ENCODE measurements around the gene NCBP1.
"Not testable (repeated sequence)": the region's sequence is repeated elsewhere in the genome, so short reads cannot be mapped to it uniquely, and the experiment has no call there.

The NCBP1 gene

GRCh38 chr9:97688654-97689053, 55.0 kb downstream of the NCBP1 start:
- DNase-seq = no peak

DNA sequence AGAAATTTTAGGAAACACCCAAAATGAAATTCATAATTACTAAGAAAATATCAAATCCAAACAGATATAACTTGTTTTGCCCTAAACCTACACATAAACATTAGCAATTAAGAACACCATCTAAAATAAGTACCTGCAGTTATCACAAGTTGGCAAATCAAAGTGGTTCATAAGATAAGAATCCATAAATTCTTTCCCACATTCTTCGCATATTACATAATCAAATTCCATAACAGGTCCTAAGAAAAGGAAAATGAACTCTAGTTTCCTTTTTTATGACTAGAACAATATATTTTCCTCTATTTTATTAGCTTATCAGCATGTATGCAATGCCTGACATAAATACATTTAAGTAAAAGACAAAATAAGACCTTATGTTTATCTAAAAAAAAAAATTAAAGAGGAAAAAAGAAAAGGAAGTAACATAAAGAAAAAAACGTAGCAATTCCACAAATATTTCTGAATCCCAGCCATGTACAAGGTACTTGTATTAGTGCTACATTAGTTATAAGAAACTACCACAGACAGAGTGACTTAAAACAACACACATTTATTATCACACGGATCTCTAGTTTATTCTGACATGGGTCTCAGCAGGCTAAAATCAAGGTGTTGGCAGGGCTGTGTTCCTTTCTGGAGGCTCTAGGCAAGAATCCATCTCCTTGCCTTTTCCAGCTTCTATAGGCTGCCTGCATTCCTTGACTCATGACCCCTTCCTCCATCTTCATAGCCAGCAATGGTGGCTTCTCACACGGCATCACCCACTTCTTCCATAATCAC, 56.0 kb downstream of the NCBP1 start:
- no peak for DNase-seq

DNA sequence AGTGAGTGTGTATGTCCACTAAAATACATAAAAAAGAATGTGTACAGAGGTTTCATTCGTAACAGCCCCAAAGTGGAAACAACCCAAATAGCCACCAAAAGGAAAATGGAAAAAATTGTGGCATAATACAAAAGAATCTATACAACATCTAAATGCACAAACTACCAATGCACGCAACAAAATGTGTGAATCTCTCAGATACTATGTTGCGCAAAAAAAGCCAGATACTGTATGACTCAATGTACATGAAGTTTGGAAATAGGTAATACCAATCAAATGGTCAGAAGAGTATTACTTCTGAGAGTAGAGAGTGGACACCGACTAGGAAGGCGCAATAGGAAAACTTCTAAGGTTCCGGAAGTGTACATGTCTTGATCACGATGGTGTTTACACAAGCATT, 61.1 kb downstream of the NCBP1 start:
- DNase-seq = no peak

DNA sequence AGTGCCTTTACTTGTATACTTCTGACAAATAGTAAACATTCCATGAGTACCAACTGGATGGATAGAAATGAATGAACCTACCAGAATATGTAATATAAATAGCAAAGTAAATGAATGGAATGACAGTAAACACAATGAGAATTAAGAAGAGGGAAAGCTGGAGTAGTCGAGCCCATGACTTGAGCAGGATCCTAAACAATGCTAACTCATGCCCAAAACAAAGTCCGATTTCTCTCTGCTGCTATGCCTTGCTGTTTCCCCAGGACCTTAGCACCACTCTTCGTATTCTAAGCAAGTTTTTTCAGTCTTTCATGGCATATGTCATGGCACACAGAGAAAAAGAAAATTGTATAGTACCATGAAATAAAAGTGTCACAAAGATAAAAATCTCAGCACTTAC, 61.8 kb downstream of the NCBP1 start:
- no peak for DNase-seq

GRCh38 chr9:97695995-97696802, 62.6 kb downstream of the NCBP1 start:
- no peak for DNase-seq

DNA sequence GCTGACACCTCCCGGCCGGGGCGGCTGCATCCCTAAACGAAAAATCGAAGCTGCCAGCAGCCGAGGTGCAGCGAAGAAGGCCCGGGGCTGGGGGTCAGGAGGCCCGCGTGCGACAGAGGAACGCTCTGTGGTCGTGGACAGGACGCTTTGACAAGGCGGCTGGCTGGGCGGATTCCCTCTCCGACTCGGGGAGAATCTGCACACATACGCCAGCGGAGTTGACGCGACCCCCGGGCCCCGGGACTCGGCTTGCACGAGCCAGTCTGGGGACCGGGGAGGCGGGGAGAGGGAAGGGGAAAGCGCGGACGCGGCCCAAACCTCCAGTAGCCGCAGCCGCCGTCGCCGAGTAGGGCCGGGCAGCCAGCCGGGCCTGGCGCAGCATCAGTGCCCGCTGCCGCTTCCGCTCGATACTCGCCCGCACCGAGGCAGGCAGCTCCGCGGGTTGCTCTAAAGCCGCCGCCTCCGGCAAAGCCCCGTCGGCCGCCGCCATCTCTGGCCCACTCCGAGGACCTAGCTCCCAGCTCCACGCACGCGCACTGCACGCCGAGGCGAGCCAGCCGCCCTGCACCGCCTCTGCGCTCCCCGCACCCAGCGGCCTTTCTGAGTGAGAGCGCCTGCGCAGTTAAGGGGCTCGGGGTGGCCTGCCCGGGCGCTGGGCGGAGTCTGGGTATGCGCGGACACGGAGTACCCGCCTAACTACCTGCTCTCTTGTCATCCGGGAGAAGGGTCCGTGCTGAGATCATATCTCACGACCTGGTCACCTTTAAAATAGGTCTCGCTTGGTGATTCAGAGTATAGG, 63.4 kb downstream of the NCBP1 start, which contains the start of gene XPA:
TSS of gene XPA (minus strand) at position 538 of the 799 bp plus-strand sequence. CDS start at position 490, 48 bp downstream.
- peak; percentile 92 for DNase-seq

DNA sequence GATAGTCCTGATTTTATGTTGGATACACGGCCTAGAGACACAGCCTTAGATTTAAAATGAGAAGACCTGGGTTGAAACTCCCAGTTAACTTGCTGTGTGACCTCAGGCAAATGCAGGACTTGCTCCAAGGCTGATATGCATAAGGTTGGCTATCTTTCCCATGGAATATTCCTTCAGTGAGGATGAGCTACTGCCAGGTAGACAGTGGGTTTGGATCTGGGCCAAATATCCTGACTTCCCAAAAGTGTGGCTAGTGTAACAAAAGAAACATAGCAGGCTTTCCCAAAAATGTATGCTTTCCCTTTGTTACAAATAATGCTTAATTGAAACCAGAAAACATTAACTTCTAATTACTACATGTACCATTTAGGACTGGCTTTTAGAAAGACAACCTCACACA, 64.2 kb downstream of the NCBP1 start:
- no peak for DNase-seq

DNA sequence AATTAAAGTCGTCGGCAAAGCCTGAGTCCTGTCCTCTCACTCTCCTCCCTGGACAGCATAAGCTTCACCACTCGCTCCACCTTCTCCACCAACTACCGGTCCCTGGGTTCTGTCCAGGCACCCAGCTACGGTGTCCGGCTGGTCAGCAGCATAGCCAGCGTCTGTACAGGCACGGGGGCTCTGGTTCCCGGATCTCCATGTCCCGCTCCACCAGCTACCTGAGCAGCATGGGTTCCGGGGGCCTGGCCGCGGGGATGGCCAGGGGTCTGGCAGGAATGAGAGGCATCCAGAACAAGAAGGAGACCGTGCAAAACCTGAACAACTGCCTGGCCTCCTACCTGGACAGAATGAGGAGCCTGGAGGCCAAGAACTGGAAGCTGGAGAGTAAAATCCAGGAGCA, 65.2 kb downstream of the NCBP1 start:
- DNase-seq = no peak

GRCh38 chr9:97699281-97699680, 65.7 kb downstream of the NCBP1 start:
- DNase-seq = not testable (repeated sequence)

DNA sequence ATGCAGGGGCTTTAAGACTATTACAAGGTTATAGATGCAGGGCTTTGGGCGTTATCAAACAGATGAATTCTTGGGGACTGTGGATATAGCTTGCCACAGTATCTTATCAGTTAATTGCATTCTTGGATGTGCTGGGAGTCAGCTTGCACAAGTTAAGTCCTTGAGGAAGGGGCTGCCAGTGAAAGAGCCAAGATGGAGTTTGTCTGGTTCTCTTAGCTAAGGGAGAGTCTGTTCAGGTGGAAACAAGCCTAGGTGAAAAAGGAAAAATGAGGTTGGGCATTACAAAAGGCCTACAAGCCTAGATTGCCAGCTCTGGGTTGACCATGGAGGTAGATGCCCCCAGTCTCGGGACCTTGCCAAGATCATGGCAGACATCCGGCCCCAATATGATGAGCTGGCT, 66.2 kb downstream of the NCBP1 start:
- not testable (repeated sequence) for DNase-seq

GRCh38 chr9:97703437-97704344, 70.1 kb downstream of the NCBP1 start:
- DNase-seq = no peak

DNA sequence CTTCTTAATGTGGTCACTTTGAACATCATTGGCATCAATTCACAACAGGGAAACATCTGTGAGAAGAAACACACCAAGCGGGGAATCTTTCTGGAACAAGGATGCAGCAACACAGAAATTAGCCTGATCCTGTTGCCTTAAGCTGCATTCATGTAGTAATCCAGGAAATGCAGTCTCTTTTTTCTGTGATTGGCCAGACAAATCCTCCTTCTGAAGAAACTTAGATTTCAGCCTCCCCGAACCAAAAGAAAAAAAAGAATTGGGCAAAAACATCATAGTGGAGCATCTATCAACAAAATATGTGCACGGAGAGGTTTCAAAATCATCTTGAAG, 70.7 kb downstream of the NCBP1 start:
- no peak for DNase-seq

GRCh38 chr9:97704851-97705250, 71.2 kb downstream of the NCBP1 start:
- DNase-seq = no peak

- DNase-seq = no peak
These were observed 71.8 kb downstream of the NCBP1 start for GRCh38 chr9:97705354-97705950.

DNA sequence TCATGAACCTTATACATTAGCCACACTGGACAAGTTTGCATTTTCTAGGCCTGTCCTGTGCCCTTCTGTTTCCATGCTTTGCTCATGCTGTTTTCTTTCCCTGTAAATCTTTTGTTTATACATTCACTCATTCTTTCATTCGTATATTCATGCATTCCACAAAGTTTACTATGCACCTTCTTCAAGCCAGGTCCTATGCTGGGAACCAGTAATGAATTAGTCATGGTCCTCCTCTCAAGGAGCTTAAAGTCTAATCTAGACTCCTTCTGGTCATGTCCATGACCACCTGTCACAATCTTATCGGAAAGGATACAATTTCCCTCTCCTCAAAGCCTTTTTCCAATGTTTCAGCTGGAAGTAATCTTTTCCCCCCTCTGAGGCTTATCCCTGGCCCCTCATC, 72.6 kb downstream of the NCBP1 start:
- DNase-seq = no peak

- DNase-seq = peak; percentile 29
These were observed 77.0 kb downstream of the NCBP1 start for GRCh38 chr9:97710356-97711222.

DNA sequence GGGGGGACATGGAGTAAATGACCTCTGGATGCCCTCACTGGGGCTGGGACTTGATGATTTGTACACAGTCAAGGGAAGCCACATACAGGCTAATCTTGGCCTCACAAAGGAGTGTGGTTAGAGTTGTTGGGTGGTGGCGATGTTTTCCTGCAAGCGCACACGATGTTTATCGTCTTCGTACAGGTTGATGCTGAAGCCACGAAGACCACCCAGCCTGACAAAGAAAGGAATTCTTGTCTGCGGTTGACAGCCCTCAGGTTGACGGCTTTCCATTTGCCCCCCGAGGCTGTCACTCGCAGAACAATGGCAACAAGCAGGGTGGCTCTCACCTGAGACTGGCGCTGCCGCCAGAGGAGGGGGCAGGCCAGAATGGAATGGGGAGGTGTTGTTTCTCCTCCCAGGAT, 77.6 kb downstream of the NCBP1 start:
- no peak for DNase-seq

DNA sequence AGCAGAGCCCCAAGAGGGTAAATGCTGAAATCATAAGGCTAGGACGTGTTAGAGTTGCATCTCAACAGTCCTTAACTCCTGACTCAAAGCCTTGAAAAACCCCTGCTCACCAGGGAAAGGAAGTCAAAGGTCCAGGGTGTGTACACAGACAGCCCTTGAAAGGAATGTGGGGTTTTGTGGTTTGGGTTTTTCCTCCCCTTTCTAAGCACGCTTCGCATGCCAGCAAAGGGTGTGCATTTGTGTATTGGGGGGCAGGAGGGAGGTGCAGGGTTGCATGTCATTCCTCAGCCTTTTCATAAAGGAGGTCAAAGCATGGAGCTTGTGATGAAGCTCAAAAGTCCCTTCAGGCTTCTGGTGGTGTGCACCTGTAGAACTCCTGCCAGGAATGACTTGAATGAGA, 80.8 kb downstream of the NCBP1 start:
- no peak for DNase-seq

GRCh38 chr9:97717866-97718265, 84.2 kb downstream of the NCBP1 start:
- no peak for DNase-seq

DNA sequence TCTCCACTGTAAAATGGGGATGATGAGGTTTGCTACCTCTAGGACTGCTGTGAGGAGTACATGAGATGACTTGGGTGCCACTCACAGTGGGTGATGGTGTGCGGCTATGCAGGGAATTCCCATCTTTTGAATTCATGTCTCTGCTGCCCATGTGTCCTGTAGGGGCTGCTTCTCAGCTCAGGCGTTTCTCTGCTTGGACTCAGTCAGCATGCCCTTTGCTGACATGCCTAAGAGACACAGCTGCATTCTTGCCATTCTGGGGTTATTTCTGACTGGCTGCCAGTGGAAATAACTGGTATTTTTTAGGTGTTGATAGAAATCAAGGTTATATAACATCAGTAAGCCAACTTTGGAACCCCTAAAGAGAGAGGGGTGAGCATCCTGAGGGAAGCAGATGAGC, 87.8 kb downstream of the NCBP1 start:
- DNase-seq = no peak

GRCh38 chr9:97722331-97722730, 88.7 kb downstream of the NCBP1 start:
- no peak for DNase-seq
